GM21529 (cell line): ENCODE measurements around the gene DESI2.

ENCODE experiments used
- ATAC-seq: cut with Tn5 transposase; IDR thresholded peaks from one replicate; pipeline ENCODE4 v1.9.1; 2021; ENCODE audit not compliant: unreplicated experiment

Gene DESI2

DNA sequence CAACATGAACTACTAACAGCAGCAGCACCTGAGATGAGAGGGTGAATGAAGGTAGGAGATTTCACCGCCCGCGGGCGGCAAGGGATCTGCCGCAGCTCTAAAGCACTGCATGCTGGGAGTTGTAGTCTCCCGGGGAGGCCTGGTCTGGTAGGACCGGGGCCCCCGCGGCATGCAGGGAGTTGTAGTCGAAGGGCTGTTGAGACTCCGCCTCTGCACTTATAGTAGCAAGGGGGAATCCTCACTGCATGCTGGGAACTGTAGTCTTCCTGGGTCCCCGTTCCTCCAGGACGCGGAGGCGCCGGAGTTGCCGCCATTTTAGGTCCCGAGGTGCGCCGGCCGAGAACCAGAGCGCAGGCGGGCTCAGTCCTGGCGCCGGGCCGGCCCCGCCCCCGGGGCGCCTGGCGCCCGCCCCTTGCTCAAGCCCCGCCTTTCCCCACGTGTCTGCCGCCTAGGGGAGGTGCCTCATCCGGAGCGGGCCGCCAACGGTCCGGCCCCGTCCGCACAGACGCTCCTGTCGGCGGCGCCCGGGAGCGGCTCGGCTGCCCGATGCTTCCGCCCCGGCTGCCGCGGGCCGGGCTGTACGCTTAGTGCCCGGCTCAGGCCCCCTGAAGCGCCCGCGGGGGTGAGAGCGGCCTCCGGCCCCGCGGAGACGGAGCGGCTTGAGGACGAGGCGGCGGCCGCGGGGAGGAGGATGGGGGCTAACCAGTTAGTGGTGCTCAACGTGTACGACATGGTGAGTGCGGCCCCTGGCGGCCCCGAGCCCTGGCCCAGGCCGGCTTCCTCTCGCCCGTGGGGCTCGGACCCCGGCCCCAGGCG lies at the start of gene DESI2:
DESI2 (plus strand) TSS at position 504 of the 816 bp plus-strand sequence; CDS start at position 692, 188 bp downstream.
- ATAC-seq: peak; percentile 96

DNA sequence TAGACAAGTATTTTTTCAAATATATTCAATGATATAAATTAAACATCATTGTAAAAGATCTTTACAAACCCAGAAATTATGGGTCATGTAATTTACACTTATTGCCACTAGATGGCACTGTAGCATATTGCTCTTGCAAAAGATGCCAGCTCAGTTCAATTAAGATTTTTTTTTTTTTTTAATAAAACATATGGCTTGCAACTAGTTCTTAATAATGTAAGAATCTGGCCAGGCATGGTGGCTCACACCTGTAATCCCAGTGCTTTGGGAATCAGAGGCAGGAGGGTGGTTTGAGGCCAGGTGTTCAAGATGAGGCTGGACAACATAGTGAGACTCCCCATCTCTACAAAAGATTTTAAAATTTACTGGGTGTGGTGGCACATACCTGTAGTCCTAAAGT lies 49.4 kb upstream of the DESI2 start:
- no peak for ATAC-seq

- ATAC-seq: no peak
These were observed 47.0 kb upstream of the DESI2 start for GRCh38 chr1:244605835-244606370.

- ATAC-seq: no peak
These were observed 38.7 kb upstream of the DESI2 start for GRCh38 chr1:244614113-244614836.

DNA sequence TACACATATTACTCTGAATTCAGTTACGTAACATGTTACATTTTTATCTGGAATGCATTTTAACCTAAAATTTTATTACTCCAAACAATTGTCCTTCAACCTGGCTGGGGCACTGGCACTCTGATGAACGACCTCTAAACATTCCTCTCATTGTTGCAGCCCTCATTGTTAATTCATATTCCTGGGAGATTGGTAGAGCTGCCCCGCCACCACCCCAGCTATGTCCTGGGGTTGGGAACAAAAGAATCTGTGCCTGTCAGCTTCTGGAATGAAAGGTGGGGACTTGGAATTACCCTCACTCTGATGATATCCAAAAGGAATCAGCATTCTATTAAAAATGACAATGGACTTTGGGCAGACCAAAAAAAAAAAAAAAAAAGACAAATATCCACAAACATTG lies 38.0 kb upstream of the DESI2 start:
- no peak for ATAC-seq

- no peak for ATAC-seq
These were observed 37.6 kb upstream of the DESI2 start for GRCh38 chr1:244615301-244615700.

DNA sequence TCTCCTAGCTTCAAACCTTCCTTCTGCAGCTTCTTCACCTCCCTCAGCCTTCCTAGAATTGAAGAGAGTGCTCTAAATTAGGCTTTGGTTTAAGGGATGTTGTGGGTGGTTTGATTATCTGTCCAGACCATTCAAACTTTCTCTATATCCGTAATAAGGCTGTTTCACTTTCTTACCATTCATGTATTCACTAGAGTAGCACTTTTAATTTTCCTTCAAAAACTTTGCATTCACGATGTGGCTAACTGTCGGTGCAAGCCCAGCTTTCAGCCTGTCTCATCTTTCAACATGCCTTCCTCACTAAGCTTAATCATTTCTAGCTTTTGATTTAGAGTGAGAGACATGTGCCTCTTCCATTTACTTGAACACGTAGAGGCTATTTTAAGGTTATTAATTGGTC lies 26.2 kb upstream of the DESI2 start:
- no peak for ATAC-seq

DNA sequence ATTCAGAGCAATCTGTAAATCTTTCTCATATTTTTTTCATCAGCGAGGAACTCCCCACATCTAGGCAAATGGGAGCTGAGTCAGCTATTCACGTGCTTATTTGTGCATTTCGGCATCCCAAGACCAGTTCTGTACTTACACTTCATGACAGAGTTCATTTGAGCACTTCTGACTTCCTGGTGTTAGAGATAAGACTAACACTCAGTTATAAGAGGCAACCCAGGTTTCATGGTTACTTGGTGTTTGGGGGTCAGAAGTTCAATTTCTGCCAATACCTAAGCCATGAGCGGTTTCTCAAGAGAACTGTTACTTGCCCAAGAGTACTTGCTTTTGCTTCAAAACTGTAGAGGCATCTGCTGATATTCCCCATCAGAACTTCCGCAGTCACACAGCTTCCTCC lies 24.1 kb upstream of the DESI2 start:
- ATAC-seq: no peak

- ATAC-seq: no peak
These were observed 19.8 kb upstream of the DESI2 start for GRCh38 chr1:244633140-244633539.

- ATAC-seq: no peak
These were observed 18.4 kb upstream of the DESI2 start for GRCh38 chr1:244634546-244634945.

GRCh38 chr1:244636488-244637259 lies 16.3 kb upstream of the DESI2 start:
- ATAC-seq: no peak

DNA sequence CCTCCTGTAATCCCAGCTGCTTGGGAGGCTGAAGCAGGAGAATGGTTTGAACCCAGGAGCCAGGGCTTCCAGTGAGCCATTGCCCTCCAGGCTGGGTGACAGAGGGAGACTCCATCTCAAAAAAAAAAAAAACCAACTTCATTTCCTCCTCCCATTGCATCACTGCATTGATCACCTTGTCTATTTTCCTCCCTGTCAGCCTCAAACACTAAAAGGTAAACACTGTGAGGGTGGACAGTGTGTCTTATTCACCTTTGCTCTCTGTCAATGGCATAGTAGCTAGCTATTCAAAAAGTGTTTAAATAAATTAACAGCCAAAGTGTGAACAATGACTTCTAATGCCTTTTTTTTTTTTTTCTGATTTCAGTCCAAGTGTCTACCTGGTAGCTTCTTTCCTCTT lies 13.4 kb upstream of the DESI2 start:
- no peak for ATAC-seq

- ATAC-seq: no peak
These were observed 12.0 kb upstream of the DESI2 start for GRCh38 chr1:244640917-244641316.

DNA sequence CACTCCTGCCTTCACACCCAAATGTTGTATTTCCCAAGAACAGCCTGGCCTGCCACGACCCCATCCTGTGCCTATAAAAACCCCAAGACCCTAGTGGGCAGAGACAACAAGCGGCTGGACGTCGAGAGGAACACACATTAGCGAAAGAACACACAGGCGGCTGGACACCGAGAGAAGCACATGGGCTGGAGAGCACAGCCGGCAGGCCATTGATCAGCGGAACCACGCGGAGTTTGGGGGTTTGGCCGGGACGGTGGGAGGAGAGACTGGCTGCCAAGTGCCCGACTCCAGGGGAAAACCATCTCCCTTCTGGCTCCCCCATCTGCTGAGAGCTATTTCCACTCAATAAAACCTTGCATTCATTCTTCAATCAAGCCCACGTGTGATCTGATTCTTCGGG lies 10.4 kb upstream of the DESI2 start:
- ATAC-seq: no peak

DNA sequence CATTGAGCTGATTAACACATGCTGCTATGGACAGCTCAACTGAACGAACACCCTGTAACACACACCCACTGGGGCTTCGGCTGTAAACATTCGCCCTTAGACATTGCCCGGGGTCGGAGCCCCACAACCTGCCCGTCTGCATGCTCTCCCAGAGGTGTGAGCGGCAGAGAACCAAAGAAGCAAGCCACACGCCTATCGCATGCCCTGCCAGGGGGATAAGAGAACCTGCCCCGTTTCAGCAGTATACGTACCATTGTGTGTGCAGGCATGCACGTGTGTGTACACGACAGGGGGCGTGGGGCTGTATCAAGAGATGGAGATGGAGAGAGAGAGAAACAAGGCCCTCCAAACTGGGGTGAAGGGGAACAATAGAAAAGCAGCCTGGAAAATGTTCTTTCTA lies 9.9 kb upstream of the DESI2 start:
- no peak for ATAC-seq

DNA sequence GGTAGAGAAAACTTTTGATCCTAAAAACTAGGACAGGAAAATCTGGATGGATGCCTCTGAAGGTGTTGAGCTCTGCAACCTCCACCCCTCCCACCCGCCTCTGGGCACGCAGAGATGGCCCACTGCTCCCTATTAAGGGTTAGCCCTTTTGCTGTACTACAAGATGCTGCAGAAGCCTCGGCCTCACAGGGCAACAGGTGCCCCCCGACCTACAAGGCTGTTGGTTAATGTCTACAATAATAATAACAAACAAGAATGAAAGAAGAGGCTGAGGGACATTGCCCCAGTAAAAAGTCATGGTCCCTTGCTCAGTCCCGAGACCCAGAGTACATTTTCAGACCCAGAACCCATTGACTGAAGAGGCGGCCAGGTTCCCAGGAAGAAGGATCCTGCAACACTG lies 7.5 kb upstream of the DESI2 start:
- no peak for ATAC-seq

GRCh38 chr1:244645890-244646289 lies 7.0 kb upstream of the DESI2 start:
- no peak for ATAC-seq

GRCh38 chr1:244647819-244648218 lies 5.1 kb upstream of the DESI2 start:
- ATAC-seq: no peak

DNA sequence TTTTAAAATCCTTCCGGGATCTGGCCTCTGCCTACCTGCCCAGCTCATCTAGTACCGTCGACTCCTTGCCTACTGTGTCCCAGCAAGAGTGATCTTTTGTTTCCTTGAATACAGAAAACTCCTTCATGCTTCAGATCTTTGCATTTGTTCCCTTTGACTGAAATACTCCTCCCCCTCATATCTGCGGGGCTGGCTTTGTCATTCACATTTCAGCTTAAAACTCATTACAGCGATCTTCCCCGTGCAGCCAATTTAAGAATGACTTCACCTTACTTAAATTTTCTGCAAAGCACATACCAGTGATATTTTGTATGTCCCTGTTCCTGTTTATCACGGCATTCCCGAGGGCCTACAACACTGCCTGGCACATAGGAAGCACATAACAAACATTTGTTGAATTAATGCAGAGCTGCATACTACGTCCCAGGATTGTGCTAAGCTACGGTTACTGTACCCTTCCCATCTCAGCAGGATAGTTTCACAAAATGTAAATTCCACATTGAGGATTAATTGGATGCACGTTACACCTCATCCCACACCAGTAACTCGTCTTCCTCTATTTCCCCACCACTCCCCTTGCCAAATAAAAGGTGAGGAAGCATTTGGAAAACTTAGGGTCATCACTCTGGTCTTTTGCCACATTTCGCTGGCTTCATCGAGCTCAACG lies 837 bp upstream of the DESI2 start:
- no peak for ATAC-seq

- no peak for ATAC-seq
These were observed 647 bp downstream of the DESI2 start for GRCh38 chr1:244653439-244654107.
